ENCODE results near the gene PSME2. TPM values are rescaled to one million over a fixed set of nuclear protein-coding genes. Genes with fewer than 3 reads are reported as not detected.

The PSME2 gene
- total RNA-seq, 1 donor from 2014 or later = 567 TPM

DNA sequence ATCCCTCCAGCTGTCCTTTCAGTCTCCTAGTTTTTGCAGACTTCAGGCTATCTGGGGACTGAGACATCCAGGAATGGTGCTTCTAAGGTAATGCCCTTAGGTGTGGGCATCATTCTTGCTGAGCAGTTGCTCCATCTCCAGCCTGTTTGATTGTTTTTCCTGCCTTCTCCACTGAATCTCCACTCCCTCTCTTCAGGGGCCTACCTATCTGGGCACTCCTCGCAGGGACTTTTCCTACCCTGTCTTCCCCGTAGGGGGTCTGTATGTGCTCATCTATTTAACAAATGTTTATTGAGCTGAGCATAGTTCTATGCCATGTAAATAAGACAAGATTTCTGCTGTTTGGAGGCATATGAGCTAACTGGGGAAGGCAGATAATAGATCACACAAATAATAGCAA lies 13.4 kb downstream of the PSME2 start:
- Mint-ChIP-seq H3K27me3 (ENCODE audit: low read depth) (no peaks in the 10 kb centered on the region), H3K4me3 (ENCODE audit: low read depth) (no peak overlapping the region), H3K9me3 (no peaks in the 10 kb centered on the region), H3K4me1 (ENCODE audit: low read depth) (peaks cover 29% of the 10 kb centered on the region), H3K27ac (no peak overlapping the region), H3K36me3 (ENCODE audit: low read depth) (peaks cover 22% of the 10 kb centered on the region)
- DNase-seq (ENCODE audit: low spot score) = no peak
- intact Hi-C loops (cut with micrococcal nuclease) = no loop called here

DNA sequence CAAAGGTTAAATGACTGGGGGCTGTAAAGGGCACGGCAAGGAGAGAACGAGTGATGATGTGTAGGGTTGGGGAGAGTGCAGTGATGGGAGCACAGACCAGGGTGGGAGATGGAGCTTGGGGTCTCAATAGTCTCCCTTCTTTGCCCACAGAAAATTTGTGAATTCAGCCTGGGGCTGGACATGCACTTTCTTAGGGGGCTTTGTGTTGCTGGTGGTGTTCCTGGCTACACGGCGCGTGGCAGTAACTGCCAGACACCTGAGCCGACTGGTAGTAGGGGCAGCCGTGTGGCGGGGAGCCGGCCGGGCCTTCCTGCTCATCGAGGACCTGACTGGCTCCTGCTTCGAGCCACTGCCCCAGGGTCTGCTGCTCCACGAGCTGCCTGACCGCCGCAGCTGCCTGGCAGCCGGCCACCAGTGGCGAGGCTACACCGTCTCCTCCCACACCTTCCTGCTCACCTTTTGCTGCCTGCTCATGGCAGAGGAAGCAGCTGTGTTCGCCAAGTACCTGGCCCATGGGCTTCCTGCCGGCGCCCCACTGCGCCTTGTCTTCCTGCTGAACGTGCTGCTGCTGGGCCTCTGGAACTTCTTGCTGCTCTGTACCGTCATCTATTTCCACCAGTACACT lies 14.2 kb downstream of the PSME2 start:
- no peaks in the 10 kb centered on the region for H3K27me3 Mint-ChIP-seq (ENCODE audit: low read depth)
- no peak for DNase-seq (ENCODE audit: low spot score)
- peaks cover 16% of the 10 kb centered on the region for H3K36me3 Mint-ChIP-seq (ENCODE audit: low read depth)
- H3K27ac Mint-ChIP-seq = no peak overlapping the region
- H3K4me1 Mint-ChIP-seq (ENCODE audit: low read depth) = peaks cover 27% of the 10 kb centered on the region
- intact Hi-C loops (cut with micrococcal nuclease) = no loop called here
- H3K4me3 Mint-ChIP-seq (ENCODE audit: low read depth) = no peak overlapping the region
- no peaks in the 10 kb centered on the region for H3K9me3 Mint-ChIP-seq

GRCh38 chr14:24131549-24131966 lies 14.9 kb downstream of the PSME2 start:
- no peak overlapping the region for H3K4me3 Mint-ChIP-seq (ENCODE audit: low read depth)
- no peak overlapping the region for H3K27ac Mint-ChIP-seq
- peaks cover 10% of the 10 kb centered on the region for H3K36me3 Mint-ChIP-seq (ENCODE audit: low read depth)
- no peaks in the 10 kb centered on the region for H3K9me3 Mint-ChIP-seq
- H3K27me3 Mint-ChIP-seq (ENCODE audit: low read depth) = no peaks in the 10 kb centered on the region
- intact Hi-C loops (cut with micrococcal nuclease) = no loop called here
- no peak for DNase-seq (ENCODE audit: low spot score)
- H3K4me1 Mint-ChIP-seq (ENCODE audit: low read depth) = peaks cover 21% of the 10 kb centered on the region

GRCh38 chr14:24130717-24131548 lies 15.5 kb downstream of the PSME2 start:
- no peak for DNase-seq (ENCODE audit: low spot score)
- peaks cover 8% of the 10 kb centered on the region for H3K36me3 Mint-ChIP-seq (ENCODE audit: low read depth)
- no peaks in the 10 kb centered on the region for H3K27me3 Mint-ChIP-seq (ENCODE audit: low read depth)
- no peak overlapping the region for H3K4me3 Mint-ChIP-seq (ENCODE audit: low read depth)
- H3K27ac Mint-ChIP-seq = no peak overlapping the region
- H3K4me1 Mint-ChIP-seq (ENCODE audit: low read depth) = peaks cover 20% of the 10 kb centered on the region
- intact Hi-C loops (cut with micrococcal nuclease) = no loop called here
- H3K9me3 Mint-ChIP-seq = no peaks in the 10 kb centered on the region

DNA sequence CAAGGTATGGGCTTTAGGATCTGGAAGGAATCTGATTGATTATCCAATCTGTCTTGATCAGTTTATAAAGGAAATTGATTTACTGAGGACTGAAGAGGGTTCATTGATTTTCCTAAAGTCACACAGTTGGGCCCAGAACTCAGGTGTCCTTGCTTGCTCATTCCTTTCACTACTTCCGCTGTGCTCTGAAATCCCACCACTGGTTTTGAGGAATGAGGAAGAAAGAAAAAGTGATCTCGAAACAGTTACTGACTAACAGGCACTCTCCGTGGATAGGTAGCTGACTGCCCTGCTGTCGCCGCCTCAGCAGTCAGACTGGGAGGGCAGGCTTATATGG lies 16.1 kb downstream of the PSME2 start, which contains the start of gene FITM1:
FITM1 (plus strand) TSS at position 280 of the 337 bp plus-strand sequence. CDS start 905 bp downstream, outside the sequence.
- Mint-ChIP-seq H3K27me3 (ENCODE audit: low read depth) (no peaks in the 10 kb centered on the region), H3K9me3 (no peaks in the 10 kb centered on the region), H3K4me3 (ENCODE audit: low read depth) (no peak within 1 kb of the TSS), H3K27ac (no peak within 1 kb of the TSS), H3K36me3 (ENCODE audit: low read depth) (peaks cover 8% of the 10 kb centered on the region), H3K4me1 (ENCODE audit: low read depth) (peaks cover 17% of the 10 kb centered on the region)
- intact Hi-C loops (cut with micrococcal nuclease) = no loop called here
- no peak for DNase-seq (ENCODE audit: low spot score)

DNA sequence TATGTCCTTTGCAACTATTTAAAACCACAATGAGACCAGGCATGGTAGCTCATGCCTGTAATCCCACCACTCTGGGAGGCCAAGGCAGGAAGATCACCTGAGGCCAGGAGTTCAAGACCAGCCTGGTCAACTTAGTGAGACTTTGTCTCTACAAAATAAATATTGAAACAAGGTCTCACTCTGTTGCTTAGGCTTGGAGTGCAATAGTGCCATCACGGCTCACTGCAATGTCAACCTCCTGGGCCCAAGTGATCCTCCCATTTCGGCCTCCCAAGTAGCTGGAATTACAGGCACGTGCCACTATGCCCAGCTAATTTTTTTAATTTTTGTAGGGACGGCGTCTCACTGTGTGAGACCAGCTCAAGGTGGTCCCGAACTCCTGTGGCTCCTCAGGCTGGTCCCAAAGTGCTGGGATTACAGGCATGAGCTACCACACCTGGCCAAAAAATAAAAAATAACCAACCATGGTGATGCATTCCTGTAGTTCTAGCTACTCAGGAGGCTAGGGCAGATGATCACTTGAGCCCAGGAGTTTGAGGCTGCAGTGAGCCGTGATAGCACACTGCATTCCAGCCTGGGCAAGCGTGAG lies 16.9 kb downstream of the PSME2 start:
- intact Hi-C loops (cut with micrococcal nuclease) = no loop called here
- Mint-ChIP-seq H3K27me3 (ENCODE audit: low read depth) (no peaks in the 10 kb centered on the region), H3K4me3 (ENCODE audit: low read depth) (no peak overlapping the region), H3K36me3 (ENCODE audit: low read depth) (peaks cover 8% of the 10 kb centered on the region), H3K4me1 (ENCODE audit: low read depth) (peaks cover 13% of the 10 kb centered on the region), H3K9me3 (no peaks in the 10 kb centered on the region), H3K27ac (no peak overlapping the region)
- DNase-seq (ENCODE audit: low spot score) = no peak

- intact Hi-C loops (cut with micrococcal nuclease) = no loop called here
- H3K4me1 Mint-ChIP-seq (ENCODE audit: low read depth) = peaks cover 9% of the 10 kb centered on the region
- DNase-seq (ENCODE audit: low spot score) = no peak
- H3K4me3 Mint-ChIP-seq (ENCODE audit: low read depth) = no peak overlapping the region
- no peaks in the 10 kb centered on the region for H3K27me3 Mint-ChIP-seq (ENCODE audit: low read depth)
- H3K9me3 Mint-ChIP-seq = no peaks in the 10 kb centered on the region
- no peak overlapping the region for H3K27ac Mint-ChIP-seq
- peaks cover 16% of the 10 kb centered on the region for H3K36me3 Mint-ChIP-seq (ENCODE audit: low read depth)
Measured at GRCh38 chr14:24127673-24128072, 18.7 kb downstream of the PSME2 start.

DNA sequence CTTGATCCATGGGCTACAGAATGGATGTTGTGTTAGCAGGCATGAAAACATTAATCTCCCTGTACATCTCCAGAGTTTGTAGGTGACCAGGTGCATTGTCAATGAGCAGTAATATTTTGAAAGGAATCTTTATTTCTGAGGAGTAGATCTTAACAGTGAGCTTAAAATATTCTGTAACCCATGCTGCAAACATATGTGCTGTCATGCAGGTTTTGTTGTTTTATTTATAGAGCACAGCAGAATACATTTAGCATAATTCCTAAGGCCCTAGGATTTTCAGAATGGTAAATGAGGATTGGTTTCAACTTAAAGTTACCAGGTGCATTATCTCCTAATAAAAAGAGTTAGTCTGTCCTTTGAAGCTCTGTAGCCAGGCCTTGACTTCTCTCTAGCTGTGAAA lies 19.5 kb downstream of the PSME2 start:
- peaks cover 2% of the 10 kb centered on the region for H3K4me1 Mint-ChIP-seq (ENCODE audit: low read depth)
- intact Hi-C loops (cut with micrococcal nuclease) = no loop called here

GRCh38 chr14:24123424-24124417 lies 22.7 kb downstream of the PSME2 start:
- no peaks in the 10 kb centered on the region for H3K9me3 Mint-ChIP-seq
- peaks cover 5% of the 10 kb centered on the region for H3K4me1 Mint-ChIP-seq (ENCODE audit: low read depth)
- H3K4me3 Mint-ChIP-seq (ENCODE audit: low read depth) = no peak overlapping the region
- H3K27me3 Mint-ChIP-seq (ENCODE audit: low read depth) = no peaks in the 10 kb centered on the region
- H3K36me3 Mint-ChIP-seq (ENCODE audit: low read depth) = peaks cover 44% of the 10 kb centered on the region
- DNase-seq (ENCODE audit: low spot score) = no peak
- no peak overlapping the region for H3K27ac Mint-ChIP-seq
- intact Hi-C loops (cut with micrococcal nuclease) = no loop called here

More for the DNA sequence above, 19.5 kb downstream of the PSME2 start:
- Mint-ChIP-seq H3K36me3 (ENCODE audit: low read depth) (peaks cover 16% of the 10 kb centered on the region), H3K9me3 (no peaks in the 10 kb centered on the region), H3K27ac (no peak overlapping the region), H3K27me3 (ENCODE audit: low read depth) (no peaks in the 10 kb centered on the region), H3K4me3 (ENCODE audit: low read depth) (no peak overlapping the region)
- no peak for DNase-seq (ENCODE audit: low spot score)

DNA sequence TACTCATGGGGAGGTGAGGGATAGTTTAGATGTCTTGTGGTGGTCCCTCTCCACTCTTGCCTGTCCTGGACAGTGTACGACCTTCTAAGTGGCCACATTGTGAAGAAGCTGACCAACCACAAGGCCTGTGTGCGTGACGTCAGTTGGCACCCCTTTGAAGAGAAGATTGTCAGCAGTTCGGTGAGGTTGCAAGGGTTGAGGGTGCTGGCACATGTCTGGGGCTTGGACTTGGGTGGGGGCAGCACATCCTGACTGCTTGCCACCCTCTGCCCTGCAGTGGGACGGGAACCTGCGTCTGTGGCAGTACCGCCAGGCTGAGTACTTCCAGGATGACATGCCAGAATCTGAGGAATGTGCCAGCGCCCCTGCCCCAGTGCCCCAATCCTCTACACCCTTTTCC lies 23.5 kb downstream of the PSME2 start:
- intact Hi-C loops (cut with micrococcal nuclease) = no loop called here

DNA sequence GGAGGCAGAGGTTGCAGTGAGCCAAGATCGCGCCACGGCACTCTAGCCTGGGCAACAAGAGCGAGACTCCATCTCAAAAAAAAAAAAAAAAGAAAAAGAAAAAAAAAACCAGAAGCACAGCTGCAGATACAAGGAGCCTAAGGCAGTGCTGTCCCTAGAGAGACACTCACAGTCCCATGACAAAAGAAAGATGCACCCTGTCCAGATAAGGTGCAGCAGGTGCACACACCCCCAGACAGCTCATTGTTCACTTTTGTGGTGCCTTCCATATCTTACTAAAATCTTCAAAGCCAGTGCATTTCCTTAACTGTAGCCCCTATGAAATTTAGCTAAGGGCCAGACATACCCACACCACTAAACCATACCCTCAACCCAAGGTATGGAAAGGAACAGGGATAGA lies 24.0 kb downstream of the PSME2 start:
- intact Hi-C loops (cut with micrococcal nuclease) = no loop called here
- H3K27me3 Mint-ChIP-seq (ENCODE audit: low read depth) = no peaks in the 10 kb centered on the region
- no peaks in the 10 kb centered on the region for H3K9me3 Mint-ChIP-seq
- DNase-seq (ENCODE audit: low spot score) = no peak
- H3K4me3 Mint-ChIP-seq (ENCODE audit: low read depth) = no peak overlapping the region
- H3K4me1 Mint-ChIP-seq (ENCODE audit: low read depth) = peaks cover 9% of the 10 kb centered on the region
- H3K36me3 Mint-ChIP-seq (ENCODE audit: low read depth) = peaks cover 57% of the 10 kb centered on the region
- H3K27ac Mint-ChIP-seq = no peak overlapping the region

More for the DNA sequence above, 23.5 kb downstream of the PSME2 start:
- peaks cover 52% of the 10 kb centered on the region for H3K36me3 Mint-ChIP-seq (ENCODE audit: low read depth)
- DNase-seq (ENCODE audit: low spot score) = no peak
- no peak overlapping the region for H3K4me3 Mint-ChIP-seq (ENCODE audit: low read depth)
- no peak overlapping the region for H3K27ac Mint-ChIP-seq
- no peaks in the 10 kb centered on the region for H3K9me3 Mint-ChIP-seq
- H3K4me1 Mint-ChIP-seq (ENCODE audit: low read depth) = peaks cover 7% of the 10 kb centered on the region
- no peaks in the 10 kb centered on the region for H3K27me3 Mint-ChIP-seq (ENCODE audit: low read depth)

- Mint-ChIP-seq H3K4me1 (ENCODE audit: low read depth) (peaks cover 15% of the 10 kb centered on the region), H3K9me3 (no peaks in the 10 kb centered on the region), H3K27me3 (ENCODE audit: low read depth) (no peaks in the 10 kb centered on the region), H3K27ac (no peak overlapping the region), H3K4me3 (ENCODE audit: low read depth) (no peak overlapping the region), H3K36me3 (ENCODE audit: low read depth) (peaks cover 67% of the 10 kb centered on the region)
- intact Hi-C loops (cut with micrococcal nuclease) = no loop called here
- no peak for DNase-seq (ENCODE audit: low spot score)
Measured at GRCh38 chr14:24121210-24121609, 25.2 kb downstream of the PSME2 start.

Data from activated T-helper 2 cell treated with anti-CD3 and anti-CD28 coated beads, Interferon-gamma antibody, Interleukin-2, Interleukin-4, amounts not matched to agents 10 μg/mL and 5 μg/mL and 100 μg/mL, durations not matched to agents 14 hours and 24 hours and 36 hours (primary cell).